CD4-positive, alpha-beta T cell treated with Interleukin-17A for 4 hours (primary cell): ENCODE results near the gene LARP1.

Source experiments
- DNase-seq: peaks from one replicate; pipeline ENCODE4 v3.0.0-alpha.2; 2020; ENCODE audit warnings: mixed read lengths

The LARP1 gene

DNA sequence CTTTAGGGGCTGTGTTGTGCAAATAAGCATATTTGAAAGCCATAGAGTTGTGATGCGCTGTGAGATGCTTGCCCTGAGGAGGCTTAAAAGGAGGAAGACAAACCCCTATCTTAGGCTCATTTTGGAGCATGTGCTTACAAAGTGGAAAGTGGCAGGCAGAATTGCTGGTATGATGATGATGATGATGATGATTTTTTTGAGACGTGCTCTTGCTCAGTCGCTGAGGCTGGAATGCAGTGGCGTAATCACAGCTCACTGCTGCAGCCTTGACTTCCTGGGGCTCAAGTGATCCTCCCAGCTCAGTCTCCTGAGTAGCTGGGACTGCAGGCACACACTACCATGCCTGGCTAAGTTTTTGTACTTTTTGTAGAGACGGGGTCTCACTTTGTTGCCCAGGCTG, 104.9 kb downstream of the LARP1 start:
- peak; percentile 31 for DNase-seq

DNA sequence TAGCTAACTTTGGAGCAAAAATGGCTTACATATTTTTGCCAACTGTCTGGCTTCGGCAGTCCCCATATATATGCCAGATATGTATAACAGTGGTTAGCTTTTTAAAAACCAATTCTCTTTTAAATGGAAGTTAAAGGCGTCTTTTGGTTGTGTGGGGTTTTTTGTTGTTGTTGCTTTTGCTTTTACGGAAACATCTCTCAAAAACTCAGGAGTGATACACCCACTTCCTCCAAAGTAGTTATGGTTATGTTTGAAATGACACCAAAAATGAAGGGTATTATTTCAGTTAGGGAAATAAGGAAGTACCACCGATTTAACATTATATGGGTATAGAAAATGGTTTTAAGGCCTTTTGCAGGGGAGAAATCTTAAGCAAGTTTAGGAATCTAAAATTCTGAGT, 105.6 kb downstream of the LARP1 start:
- DNase-seq: no peak

DNA sequence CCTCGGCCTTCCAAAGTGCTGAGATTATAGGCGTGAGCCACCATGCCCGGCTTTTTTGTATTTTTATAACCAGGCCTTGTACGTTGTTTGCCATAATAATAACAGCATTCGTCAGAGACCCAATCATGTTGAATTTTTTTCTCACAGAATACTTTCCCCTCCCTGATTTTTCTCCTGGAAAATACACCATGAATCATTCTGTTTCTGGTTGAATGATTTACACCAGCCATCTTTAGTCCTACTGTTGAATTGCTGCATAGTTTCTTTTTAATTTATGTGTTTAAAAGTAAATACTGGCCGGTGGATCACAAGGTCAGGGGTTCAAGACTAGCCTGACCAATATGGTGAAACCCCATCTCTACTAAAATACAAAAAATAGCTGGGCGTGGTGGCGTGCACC, 106.8 kb downstream of the LARP1 start:
- DNase-seq: no peak

DNA sequence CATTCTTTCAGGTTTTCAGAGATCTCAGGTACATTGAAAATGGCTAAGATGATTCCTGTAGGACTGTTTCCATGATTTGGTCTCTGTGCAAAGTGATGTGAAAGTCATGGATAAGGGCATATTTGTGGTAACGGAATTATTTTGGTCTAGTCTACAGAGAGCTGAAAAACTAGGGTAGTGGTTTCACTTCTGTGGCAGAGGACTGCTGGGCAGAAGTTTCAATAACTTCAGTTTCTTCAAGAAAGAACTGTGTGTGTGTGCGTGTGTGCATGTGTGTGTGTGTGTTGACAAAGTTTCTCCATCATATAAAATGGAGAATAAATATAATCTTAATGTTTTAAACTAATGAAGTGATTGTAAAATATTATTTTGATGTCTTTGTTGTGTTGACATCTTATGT, 107.6 kb downstream of the LARP1 start:
- no peak for DNase-seq

DNA sequence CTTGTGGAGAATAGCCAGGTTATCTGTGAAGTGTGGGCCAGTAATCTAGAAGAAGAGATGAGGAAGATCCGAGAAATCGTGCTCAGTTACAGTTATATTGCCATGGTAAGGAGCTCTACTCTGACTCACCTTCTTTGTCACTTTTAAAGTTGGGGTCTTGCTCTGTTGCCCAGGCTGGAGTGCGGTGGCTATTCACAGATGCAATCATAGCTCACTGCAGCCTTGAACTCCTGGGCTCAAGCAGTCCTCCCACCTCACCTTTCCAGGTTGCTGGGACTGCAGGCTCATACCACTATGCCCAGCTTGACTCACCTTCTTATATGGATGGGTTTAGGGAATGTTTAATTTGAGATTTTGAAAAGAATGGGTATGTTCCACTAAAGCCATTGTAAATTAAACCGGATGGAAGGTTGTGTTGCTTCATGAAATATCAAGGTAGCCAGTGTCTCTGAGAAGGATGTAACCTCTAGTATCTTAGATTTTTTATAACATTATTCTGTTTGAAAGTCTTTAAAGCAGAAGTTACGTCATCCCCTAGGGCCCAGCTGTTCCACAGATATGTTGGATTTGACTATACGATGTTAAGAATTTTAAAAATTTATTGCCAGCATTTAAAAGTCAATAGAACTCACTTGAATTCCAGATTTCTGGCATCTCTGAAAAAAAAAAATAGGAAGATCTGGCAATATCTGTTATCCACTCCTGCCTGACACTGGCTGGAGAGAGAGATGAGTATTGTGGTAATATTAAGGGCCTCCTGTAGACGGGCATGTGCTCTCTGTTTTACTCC, 108.3 kb downstream of the LARP1 start:
- DNase-seq: no peak

DNA sequence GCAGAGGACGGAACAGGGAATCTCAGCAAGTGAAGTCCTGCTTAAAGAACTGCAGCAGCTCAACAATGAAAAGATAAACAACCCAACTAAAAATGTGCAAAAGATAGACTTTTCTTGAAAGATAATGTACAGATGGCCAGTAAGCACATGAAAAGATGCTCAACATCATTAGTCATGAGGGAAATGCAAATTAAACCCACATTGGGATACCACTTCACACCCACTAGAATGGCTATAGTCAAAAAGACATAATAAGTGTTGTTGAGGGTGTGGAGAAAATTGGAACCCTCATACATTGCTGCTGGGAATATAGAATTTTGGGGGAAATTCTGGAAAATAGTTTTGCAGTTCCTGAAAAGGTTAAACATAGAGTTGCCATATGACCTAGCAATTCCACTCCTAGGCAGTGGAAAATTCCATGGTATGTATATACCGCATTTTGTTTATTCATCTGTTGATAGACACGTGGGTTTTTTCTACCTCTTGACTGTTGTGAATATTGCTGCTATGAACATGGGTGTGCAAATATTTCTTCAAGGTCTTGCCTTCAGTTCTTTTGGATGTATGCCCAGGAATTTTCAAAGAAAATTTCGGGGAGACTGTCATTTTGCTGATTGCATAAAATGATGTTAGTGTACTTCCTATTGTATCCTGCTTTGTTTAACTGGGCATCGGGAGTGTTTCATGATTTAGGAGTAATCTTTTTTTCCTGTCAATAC, 110.4 kb downstream of the LARP1 start:
- DNase-seq: no peak

DNA sequence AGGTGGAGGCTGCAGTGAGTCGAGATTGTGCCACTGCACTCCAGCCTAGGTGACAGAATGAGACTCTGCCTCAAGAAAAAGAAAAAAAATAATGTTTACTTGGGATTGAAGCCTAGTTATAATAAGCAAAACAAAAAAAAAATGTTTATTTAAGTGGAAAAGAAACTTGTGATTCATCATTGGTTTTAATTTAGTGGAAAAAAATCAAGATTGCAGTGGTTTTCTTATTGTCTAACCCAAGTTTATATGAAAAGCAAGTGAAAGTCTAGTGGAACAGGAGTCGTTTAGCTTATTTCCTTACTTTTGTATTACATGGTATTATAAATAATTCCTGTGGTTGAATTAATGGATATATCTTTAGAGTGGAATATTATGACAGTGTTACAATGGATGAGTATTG, 111.7 kb downstream of the LARP1 start:
- DNase-seq: no peak
